GM13976 (cell line): ENCODE data around the gene NTF4.
"Not testable (repeated sequence)": the region's sequence is repeated elsewhere in the genome, so short reads cannot be mapped to it uniquely, and the experiment has no call there.

ENCODE experiments used
- DNase-seq: peaks from one replicate; pipeline ENCODE4 v3.0.0; 2012; ENCODE audit warnings: low spot score
- in situ Hi-C: fragments of 300-500 bp; cut with MboI; formaldehyde crosslinking; loops from one replicate; pipeline ENCODE4 v1.12.0; 2022; ENCODE audit warnings: low sequenced_read_pairs, mixed read lengths, inconsistent platforms; ENCODE audit not compliant: unreplicated experiment
- TF ChIP-seq, protein P1 (sequence below): IDR thresholded peaks from 2 replicates; pipeline ENCODE4 v1.5.1; 2012; ENCODE audit warnings: borderline replicate concordance, mild to moderate bottlenecking; ENCODE audit not compliant: insufficient read depth; ENCODE audit errors: extremely low read depth, missing control alignments, control extremely low read depth

The NTF4 gene

GRCh38 chr19:49074869-49075268 is 10.3 kb upstream of the NTF4 start:
- TF ChIP-seq, protein P1, sequence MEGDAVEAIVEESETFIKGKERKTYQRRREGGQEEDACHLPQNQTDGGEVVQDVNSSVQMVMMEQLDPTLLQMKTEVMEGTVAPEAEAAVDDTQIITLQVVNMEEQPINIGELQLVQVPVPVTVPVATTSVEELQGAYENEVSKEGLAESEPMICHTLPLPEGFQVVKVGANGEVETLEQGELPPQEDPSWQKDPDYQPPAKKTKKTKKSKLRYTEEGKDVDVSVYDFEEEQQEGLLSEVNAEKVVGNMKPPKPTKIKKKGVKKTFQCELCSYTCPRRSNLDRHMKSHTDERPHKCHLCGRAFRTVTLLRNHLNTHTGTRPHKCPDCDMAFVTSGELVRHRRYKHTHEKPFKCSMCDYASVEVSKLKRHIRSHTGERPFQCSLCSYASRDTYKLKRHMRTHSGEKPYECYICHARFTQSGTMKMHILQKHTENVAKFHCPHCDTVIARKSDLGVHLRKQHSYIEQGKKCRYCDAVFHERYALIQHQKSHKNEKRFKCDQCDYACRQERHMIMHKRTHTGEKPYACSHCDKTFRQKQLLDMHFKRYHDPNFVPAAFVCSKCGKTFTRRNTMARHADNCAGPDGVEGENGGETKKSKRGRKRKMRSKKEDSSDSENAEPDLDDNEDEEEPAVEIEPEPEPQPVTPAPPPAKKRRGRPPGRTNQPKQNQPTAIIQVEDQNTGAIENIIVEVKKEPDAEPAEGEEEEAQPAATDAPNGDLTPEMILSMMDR: peak; percentile 52
- in situ Hi-C loops: not testable (repeated sequence)

GRCh38 chr19:49073514-49074378 is 9.1 kb upstream of the NTF4 start:
- TF ChIP-seq, protein P1: no peak
- in situ Hi-C loops: no loop called here
- no peak for DNase-seq

More at GRCh38 chr19:49074869-49075268, 10.3 kb upstream of the NTF4 start:
- DNase-seq: not testable (repeated sequence)

DNA sequence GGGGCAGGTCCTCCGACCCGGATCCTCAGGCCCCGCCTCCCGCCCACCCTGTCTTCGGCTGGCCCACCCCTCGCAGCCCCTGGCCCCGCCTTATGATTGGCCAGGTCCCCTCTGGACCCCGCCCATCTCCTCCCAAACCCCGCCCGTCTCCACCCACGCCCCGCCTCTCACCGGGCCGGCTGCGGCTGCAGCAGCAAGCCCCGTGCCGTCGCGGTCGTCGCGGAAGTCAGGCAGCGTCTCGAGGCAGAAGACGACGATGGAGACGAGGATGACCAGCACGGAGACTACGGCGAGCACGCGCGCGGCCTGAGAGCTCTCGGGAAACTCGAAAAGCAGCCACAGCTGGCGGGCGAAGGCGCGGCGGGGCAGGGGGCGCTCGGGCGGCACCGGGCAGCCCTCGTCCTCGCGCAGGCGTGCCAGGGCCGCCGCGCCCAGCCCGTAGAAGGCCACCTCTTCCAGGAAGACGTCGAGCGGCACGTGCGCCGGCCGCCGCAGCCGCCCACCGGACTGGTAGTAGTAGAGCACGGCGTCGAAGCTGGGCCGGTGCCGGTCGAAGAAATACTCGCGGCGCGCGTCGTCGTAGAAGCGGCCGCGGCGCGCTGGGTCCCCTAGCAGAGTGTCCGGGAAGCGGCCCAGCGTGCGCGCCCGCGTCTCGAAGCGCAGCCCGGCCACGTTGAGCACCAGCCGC is 7.4 kb upstream of the NTF4 start:
- DNase-seq: no peak
- TF ChIP-seq, protein P1: no peak
- in situ Hi-C loops: no loop called here

GRCh38 chr19:49070416-49070815 is 5.8 kb upstream of the NTF4 start:
- in situ Hi-C loops: no loop called here
- no peak for DNase-seq
- TF ChIP-seq, protein P1: no peak

DNA sequence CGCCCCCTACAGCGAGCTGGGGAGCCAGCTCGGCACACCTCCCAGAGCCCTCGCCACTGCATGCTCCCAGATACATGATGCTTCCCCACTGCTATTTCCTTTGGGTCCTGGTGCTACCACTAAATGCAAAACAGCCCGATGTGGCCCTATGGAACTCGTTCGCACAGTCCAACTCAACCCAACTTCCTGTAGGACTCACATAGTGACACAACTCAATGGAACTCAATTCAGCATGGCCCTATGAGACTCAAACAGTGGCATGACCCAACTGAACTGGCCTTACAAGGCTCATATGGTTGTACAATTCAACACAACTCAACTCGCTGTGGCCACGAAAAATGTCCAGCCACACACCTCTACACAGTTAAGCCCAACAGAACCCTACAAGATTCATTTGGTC is 4.4 kb upstream of the NTF4 start:
- in situ Hi-C loops: no loop called here
- TF ChIP-seq, protein P1: no peak
- no peak for DNase-seq

DNA sequence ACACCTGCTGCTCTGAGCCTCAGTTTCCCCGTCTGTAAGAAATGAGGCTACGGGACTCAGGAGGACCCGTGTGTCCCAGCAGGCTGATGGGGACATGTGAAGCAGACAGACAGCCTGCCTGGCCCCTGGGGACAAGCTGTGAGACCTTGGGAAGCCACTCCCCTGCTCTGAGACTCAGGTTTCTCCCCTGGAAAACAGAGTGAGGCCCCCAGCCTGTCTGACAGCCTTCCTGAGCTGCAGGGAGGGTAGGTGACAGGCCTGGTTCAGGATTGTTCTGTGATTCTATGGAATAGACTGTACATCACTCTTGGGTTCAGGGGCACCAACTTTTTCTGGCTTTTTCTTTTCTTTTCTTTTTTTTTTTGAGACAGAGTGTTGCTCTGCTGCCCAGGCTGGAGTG is 2.9 kb upstream of the NTF4 start:
- in situ Hi-C loops: no loop called here
- TF ChIP-seq, protein P1: no peak
- no peak for DNase-seq
